ENCODE measurements around the gene RMC1. TPM values are rescaled to one million over a fixed set of nuclear protein-coding genes. Genes with fewer than 3 reads are reported as not detected.

The RMC1 gene
- total RNA-seq, 4 donors from 2014 or later: 18.1 to 25.1 (median 21.7) TPM

- intact Hi-C loops (cut with DNase I): no loop called here
- H3K4me3 ChIP-seq (replicated peaks in 1 of 3): no peak overlapping the region
- H3K27ac ChIP-seq: no peak overlapping the region
- 88 to 90% methylated on average over 12 of the region's 12 CpGs for whole genome bisulfite sequencing, 2 donors
- peaks cover 63 to 80% of the 10 kb centered on the region in 2 donors for H3K36me3 ChIP-seq
- no peak for DNase-seq
- H3K9me3 ChIP-seq: no peaks in the 10 kb centered on the region
- no peak for TF ChIP-seq POLR2A (IDR thresholded peaks at IDR 0.05)
- TF ChIP-seq, protein P1, sequence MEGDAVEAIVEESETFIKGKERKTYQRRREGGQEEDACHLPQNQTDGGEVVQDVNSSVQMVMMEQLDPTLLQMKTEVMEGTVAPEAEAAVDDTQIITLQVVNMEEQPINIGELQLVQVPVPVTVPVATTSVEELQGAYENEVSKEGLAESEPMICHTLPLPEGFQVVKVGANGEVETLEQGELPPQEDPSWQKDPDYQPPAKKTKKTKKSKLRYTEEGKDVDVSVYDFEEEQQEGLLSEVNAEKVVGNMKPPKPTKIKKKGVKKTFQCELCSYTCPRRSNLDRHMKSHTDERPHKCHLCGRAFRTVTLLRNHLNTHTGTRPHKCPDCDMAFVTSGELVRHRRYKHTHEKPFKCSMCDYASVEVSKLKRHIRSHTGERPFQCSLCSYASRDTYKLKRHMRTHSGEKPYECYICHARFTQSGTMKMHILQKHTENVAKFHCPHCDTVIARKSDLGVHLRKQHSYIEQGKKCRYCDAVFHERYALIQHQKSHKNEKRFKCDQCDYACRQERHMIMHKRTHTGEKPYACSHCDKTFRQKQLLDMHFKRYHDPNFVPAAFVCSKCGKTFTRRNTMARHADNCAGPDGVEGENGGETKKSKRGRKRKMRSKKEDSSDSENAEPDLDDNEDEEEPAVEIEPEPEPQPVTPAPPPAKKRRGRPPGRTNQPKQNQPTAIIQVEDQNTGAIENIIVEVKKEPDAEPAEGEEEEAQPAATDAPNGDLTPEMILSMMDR (IDR thresholded peaks at IDR 0.05): no peak
- no peaks in the 10 kb centered on the region for H3K4me1 ChIP-seq
- H3K27me3 ChIP-seq: no peaks in the 10 kb centered on the region
These were observed 20.3 kb downstream of the RMC1 start for GRCh38 chr18:23523429-23524212.

DNA sequence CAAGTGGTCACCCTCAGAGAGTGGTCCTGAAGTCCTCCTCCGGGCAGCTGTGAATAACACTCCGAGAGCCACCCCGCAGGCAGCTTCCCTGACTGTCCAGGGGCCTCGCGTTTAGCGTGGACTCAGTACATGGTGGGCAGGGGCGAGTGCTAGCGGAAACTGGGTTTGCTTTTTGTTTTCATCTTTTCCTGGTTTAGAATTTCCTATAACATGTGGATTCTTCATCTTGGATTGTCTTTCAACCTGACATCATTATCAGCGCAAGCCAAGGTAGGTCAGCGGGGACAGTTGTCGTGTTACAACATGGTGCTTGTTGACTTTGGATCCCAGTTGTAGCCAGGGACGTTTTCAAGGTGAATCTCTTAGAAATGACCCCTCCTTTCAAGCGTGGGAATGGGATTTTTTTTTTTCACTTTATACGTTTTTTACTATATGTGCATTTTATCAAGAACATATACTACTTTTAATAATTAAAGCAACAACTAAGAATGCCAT, 20.9 kb downstream of the RMC1 start:
- intact Hi-C loops (cut with DNase I): no loop called here
- TF ChIP-seq, protein P1 (IDR thresholded peaks at IDR 0.05): no peak
- TF ChIP-seq POLR2A (IDR thresholded peaks at IDR 0.05): no peak
- no peaks in the 10 kb centered on the region for H3K27me3 ChIP-seq
- no peak overlapping the region for H3K4me3 ChIP-seq (replicated peaks in 1 of 3)
- no peak overlapping the region for H3K27ac ChIP-seq
- H3K36me3 ChIP-seq: peaks cover 63 to 80% of the 10 kb centered on the region in 2 donors
- DNase-seq: no peak
- WGBS, 2 donors: 94 to 96% methylated on average over 14 of the region's 14 CpGs
- no peaks in the 10 kb centered on the region for H3K9me3 ChIP-seq
- no peaks in the 10 kb centered on the region for H3K4me1 ChIP-seq

- TF ChIP-seq POLR2A (IDR thresholded peaks at IDR 0.05): no peak
- TF ChIP-seq, protein P1 (IDR thresholded peaks at IDR 0.05): no peak
- H3K4me1 ChIP-seq: no peaks in the 10 kb centered on the region
- H3K27ac ChIP-seq: no peak overlapping the region
- H3K36me3 ChIP-seq: peaks cover 65 to 79% of the 10 kb centered on the region in 2 donors
- no peaks in the 10 kb centered on the region for H3K9me3 ChIP-seq
- H3K4me3 ChIP-seq (replicated peaks in 1 of 3): no peak overlapping the region
- 92 to 95% methylated on average over 5 of the region's 5 CpGs for WGBS, 2 donors
- no peaks in the 10 kb centered on the region for H3K27me3 ChIP-seq
- DNase-seq: no peak
- intact Hi-C loops (cut with DNase I): no loop called here
These were observed 23.3 kb downstream of the RMC1 start for GRCh38 chr18:23526501-23527063.

DNA sequence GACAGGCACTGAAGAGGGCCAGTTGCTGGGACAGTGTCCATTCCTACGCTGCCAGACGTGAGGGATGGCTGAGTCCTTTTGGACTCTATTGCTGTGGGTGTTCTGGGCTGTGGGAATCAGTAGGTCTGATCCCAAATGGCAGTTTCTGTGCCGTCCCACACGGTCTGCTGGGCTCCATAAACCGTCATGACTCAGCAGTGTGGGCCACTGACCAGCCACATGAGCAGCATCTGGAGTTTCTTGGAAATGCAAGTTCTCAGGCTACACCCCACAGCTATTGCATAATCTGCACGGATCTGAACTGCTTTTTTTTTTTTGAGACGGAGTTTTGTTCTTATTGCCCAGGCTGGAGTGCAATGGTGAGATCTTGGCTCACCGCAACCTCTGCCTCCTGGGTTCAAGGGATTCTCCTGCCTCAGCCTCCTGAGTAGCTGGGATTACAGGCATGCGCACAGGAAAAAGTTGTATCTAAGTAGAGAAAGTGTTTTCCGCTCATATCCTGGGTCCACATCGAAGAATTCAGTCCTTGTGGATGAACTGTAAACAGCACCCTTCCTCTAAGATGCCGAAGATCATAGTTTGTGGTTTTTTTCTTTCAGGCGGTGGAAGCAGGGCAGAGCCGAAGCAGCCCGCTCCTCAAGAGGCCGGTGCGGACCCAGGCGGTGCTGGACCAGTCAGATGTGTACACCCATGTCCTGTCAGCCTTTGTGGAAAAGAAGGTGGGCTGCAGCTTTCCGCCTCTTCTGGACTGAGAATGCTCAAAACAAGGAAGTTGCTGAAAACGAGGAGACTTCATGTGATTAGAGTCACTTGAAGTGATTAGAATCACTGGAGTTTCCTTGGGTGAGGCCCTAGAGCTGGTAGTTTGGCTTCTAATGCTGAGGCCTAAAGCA, 25.5 kb downstream of the RMC1 start:
- no peak overlapping the region for H3K27ac ChIP-seq
- 89 to 95% methylated on average over 20 of the region's 20 CpGs for WGBS, 2 donors
- intact Hi-C loops (cut with DNase I): no loop called here
- no peak for TF ChIP-seq POLR2A (IDR thresholded peaks at IDR 0.05)
- TF ChIP-seq, protein P1 (IDR thresholded peaks at IDR 0.05): no peak
- DNase-seq: no peak
- no peaks in the 10 kb centered on the region for H3K27me3 ChIP-seq
- peaks cover 66 to 82% of the 10 kb centered on the region in 2 donors for H3K36me3 ChIP-seq
- H3K4me3 ChIP-seq (replicated peaks in 1 of 3): no peak overlapping the region
- H3K9me3 ChIP-seq: no peaks in the 10 kb centered on the region
- H3K4me1 ChIP-seq: no peaks in the 10 kb centered on the region
